Mesenchymal stem cell (in vitro differentiated cells and primary cell): ENCODE measurements around the gene GCHFR.

Experiments used
- DNase-seq: peaks from one replicate; pipeline ENCODE4 v3.0.0-alpha.2; 2013
- H2AFZ ChIP-seq: one replicate; pipeline ENCODE4 v1.6.1; 2013; ENCODE audit warnings: low read depth, mild to moderate bottlenecking, control low read depth, inconsistent platforms, low read length, moderate library complexity
- H2AK5ac ChIP-seq: 2 replicates; pipeline ENCODE4 v1.6.1; 2013; ENCODE audit warnings: low read length, moderate library complexity, mild to moderate bottlenecking, inconsistent platforms; ENCODE audit not compliant: severe bottlenecking
- H2BK120ac ChIP-seq: one replicate; pipeline ENCODE4 v1.6.1; 2013; ENCODE audit warnings: low read depth, mild to moderate bottlenecking, inconsistent platforms, low read length, moderate library complexity
- H2BK12ac ChIP-seq, 2 experiments: one replicate each; pipeline ENCODE4 v1.6.1; 2013; ENCODE audit warnings: inconsistent platforms in 2 of 2, low read length in 2 of 2, mild to moderate bottlenecking in 2 of 2, moderate library complexity in 2 of 2, control low read depth in 1 of 2
- H2BK15ac ChIP-seq: one replicate; pipeline ENCODE4 v1.6.1; 2013; ENCODE audit warnings: mild to moderate bottlenecking, low read depth, inconsistent platforms; ENCODE audit not compliant: poor library complexity, severe bottlenecking
- H2BK5ac ChIP-seq: 2 replicates; pipeline ENCODE4 v1.6.1; 2013; ENCODE audit warnings: low read depth, mild to moderate bottlenecking, low read length, control low read depth, inconsistent platforms; ENCODE audit not compliant: poor library complexity, severe bottlenecking
- H3K14ac ChIP-seq, 2 experiments: one replicate each; pipeline ENCODE4 v1.6.1; 2013; ENCODE audit warnings: inconsistent platforms in 2 of 2, low read length in 2 of 2, control low read depth in 1 of 2, mild to moderate bottlenecking in 1 of 2, moderate library complexity in 1 of 2
- H3K18ac ChIP-seq, 2 experiments: one replicate each; pipeline ENCODE4 v1.6.1; 2013; ENCODE audit warnings: inconsistent platforms in 2 of 2, low read length in 2 of 2, control low read depth in 1 of 2, low read depth in 1 of 2, mild to moderate bottlenecking in 1 of 2
- H3K23ac ChIP-seq, 2 experiments: one replicate each; pipeline ENCODE4 v1.6.1; 2013; ENCODE audit warnings: inconsistent platforms in 2 of 2, low read length in 2 of 2, mild to moderate bottlenecking in 2 of 2, moderate library complexity in 2 of 2, control low read depth in 1 of 2
- H3K27ac ChIP-seq: 2 replicates; pipeline ENCODE4 v1.5.1; 2013; ENCODE audit warnings: mild to moderate bottlenecking, moderate library complexity, low read length, control low read depth, inconsistent platforms; ENCODE audit not compliant: poor library complexity, severe bottlenecking
- H3K27me3 ChIP-seq, 2 experiments: 2 replicates each; pipeline versions ENCODE4 v1.6.1 to v1.7.0; 2013; ENCODE audit warnings: low read length in 2 of 2, mild to moderate bottlenecking in 2 of 2, moderate library complexity in 2 of 2, control low read depth in 1 of 2, inconsistent platforms in 1 of 2; ENCODE audit not compliant: control insufficient read depth in 1 of 2, insufficient read depth in 1 of 2
- H3K36me3 ChIP-seq, 2 experiments: 2 replicates each; pipeline versions ENCODE4 v1.6.1 to v1.7.0; 2013; ENCODE audit warnings: low read length in 2 of 2, control low read depth in 1 of 2, inconsistent platforms in 1 of 2, low read depth in 1 of 2, mild to moderate bottlenecking in 1 of 2; ENCODE audit not compliant: insufficient read depth in 2 of 2, control insufficient read depth in 1 of 2
- H3K4ac ChIP-seq, 2 experiments: one replicate each; pipeline ENCODE4 v1.6.1; 2013; ENCODE audit warnings: inconsistent platforms in 2 of 2, low read length in 2 of 2, mild to moderate bottlenecking in 2 of 2, moderate library complexity in 2 of 2, control low read depth in 1 of 2, low read depth in 1 of 2
- H3K4me1 ChIP-seq: 2 replicates; pipeline ENCODE4 v1.6.1; 2013; ENCODE audit warnings: low read depth, low read length, control low read depth; ENCODE audit not compliant: control insufficient read depth, insufficient read depth
- H3K4me2 ChIP-seq: 2 replicates; pipeline ENCODE4 v1.6.1; 2013; ENCODE audit warnings: low read length, mild to moderate bottlenecking, inconsistent platforms; ENCODE audit not compliant: poor library complexity, severe bottlenecking
- H3K4me3 ChIP-seq, 2 experiments: 2 replicates each; pipeline versions ENCODE4 v1.5.1 to v1.7.0; 2013; ENCODE audit warnings: low read length in 2 of 2, mild to moderate bottlenecking in 2 of 2, control low read depth in 1 of 2, low read depth in 1 of 2; ENCODE audit not compliant: insufficient read depth in 1 of 2
- H3K79me1 ChIP-seq: replicated peaks from 2 replicates; pipeline ENCODE4 v1.6.1; 2013; ENCODE audit warnings: mild to moderate bottlenecking, control low read depth, low read length, inconsistent platforms; ENCODE audit not compliant: poor library complexity, severe bottlenecking
- H3K9ac ChIP-seq: 2 replicates; pipeline ENCODE4 v1.7.0; 2013; ENCODE audit warnings: mild to moderate bottlenecking, low read length, moderate library complexity
- H3K9me3 ChIP-seq: 2 replicates; pipeline ENCODE4 v1.7.0; 2013; ENCODE audit warnings: mild to moderate bottlenecking, low read length; ENCODE audit not compliant: control insufficient read depth
- H4K8ac ChIP-seq: one replicate; pipeline ENCODE4 v1.6.1; 2013; ENCODE audit warnings: inconsistent platforms, mild to moderate bottlenecking, low read length, moderate library complexity
- H4K91ac ChIP-seq: one replicate; pipeline ENCODE4 v1.6.1; 2013; ENCODE audit warnings: mild to moderate bottlenecking, low read length, inconsistent platforms
- WGBS: methylation state at CpG from one replicate; pipeline ENCODE4 v1.1.7; 2013; ENCODE audit warnings: mixed read lengths; 5-methylcytosine and 5-hydroxymethylcytosine counted together

Gene GCHFR

DNA sequence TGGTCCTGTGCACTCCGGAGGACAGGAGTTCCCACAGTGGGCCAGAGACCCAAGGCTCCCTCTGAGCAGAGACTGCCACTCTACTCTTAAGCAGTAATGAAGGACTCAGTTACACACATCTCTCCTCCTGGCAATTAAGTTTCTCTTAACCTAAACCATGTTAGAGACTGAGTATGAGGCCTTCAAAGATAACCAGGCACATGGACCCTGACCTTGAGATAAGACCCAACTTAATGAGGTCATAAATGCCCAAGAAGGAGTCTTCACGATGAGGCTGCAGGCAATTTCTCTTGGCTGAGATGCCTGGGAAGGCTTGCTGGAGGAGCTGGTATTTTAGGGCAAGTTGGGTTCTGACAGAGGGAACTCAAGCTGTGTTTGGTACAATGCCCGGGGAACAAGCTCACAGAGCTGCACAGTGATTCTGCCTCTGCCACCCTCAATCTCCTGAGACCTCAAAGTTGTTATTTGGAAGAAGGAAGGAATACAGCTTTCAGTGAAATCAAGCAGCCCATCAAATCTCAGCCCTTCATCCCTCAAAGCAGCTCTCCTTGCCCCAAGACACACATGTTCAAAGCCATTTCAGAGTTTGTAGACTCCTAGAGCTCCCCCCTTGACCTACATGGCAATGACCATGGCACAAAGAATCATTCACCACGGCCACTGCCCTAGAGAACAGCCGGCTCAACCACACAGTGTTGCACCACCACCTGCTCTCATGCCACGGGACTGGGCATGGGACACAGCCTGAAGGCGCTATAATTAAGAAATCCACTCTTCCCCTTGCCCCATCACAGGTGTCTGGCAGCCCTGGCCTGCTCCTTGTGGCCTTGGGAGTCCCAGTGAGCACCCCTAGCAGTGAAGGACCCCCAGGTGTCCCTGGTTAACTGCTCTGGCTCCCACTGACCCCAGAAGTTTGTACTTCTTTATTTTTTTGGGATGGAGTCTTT is 15.9 kb upstream of the GCHFR start:
- Histone ChIP-seq H4K91ac (no peak overlapping the region), H3K14ac (no peak overlapping the region), H3K4ac (no peak overlapping the region), H3K4me3 (no peak overlapping the region), H3K4me1 (peaks cover 5% of the 10 kb centered on the region), H3K9me3 (no peaks in the 10 kb centered on the region), H2BK12ac (no peak overlapping the region), H3K79me1 (peaks cover 38% of the 10 kb centered on the region), H3K27ac (no peak overlapping the region), H3K36me3 (peaks cover 44 to 59% of the 10 kb centered on the region in 2 experiments), H4K8ac (no peak overlapping the region), H2AK5ac (no peak overlapping the region), H3K23ac (no peak overlapping the region), H2AFZ (no peak overlapping the region), H2BK15ac (no peak overlapping the region), H3K4me2 (no peak overlapping the region), H3K27me3 (no peaks in the 10 kb centered on the region), H2BK120ac (no peak overlapping the region), H3K18ac (no peak overlapping the region), H2BK5ac (no peak overlapping the region), H3K9ac (no peak overlapping the region)
- DNase-seq, result no peak
- WGBS, result 81% methylated on average over 6 of the region's 7 CpGs

DNA sequence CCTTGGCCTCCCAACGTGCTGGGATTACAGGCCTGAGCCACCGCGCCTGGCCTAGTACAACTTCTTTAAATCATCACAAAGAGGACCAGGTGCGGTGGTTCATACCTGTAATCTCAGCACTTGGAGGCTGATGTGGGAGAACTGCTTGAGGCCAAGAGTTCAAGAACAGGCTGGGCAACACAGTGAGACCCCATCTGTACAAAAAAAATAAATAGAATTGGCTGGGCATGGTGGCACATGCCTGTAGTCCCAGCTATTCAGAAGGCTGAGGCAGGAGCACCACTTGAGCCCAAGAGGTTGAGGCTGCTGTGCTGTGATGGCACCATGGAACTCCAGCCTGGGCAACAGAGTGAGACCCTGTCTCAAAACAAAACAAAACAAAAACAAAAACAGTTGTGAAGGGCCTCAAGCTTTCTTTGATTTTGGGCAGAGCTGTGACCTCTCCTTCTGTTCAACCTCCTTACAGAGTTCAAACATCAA is 14.7 kb upstream of the GCHFR start:
- Histone ChIP-seq H2BK15ac (no peak overlapping the region), H3K36me3 (peaks cover 35 to 52% of the 10 kb centered on the region in 2 experiments), H3K27me3 (no peaks in the 10 kb centered on the region), H3K4ac (no peak overlapping the region), H3K4me1 (peaks cover 3% of the 10 kb centered on the region), H3K9ac (no peak overlapping the region), H4K8ac (no peak overlapping the region), H3K27ac (no peak overlapping the region), H2AK5ac (no peak overlapping the region), H3K4me3 (no peak overlapping the region), H2AFZ (no peak overlapping the region), H2BK5ac (no peak overlapping the region), H3K18ac (no peak overlapping the region), H4K91ac (no peak overlapping the region), H3K9me3 (no peaks in the 10 kb centered on the region), H3K79me1 (peaks cover 36% of the 10 kb centered on the region), H2BK12ac (no peak overlapping the region), H3K14ac (no peak overlapping the region), H3K4me2 (no peak overlapping the region), H3K23ac (no peak overlapping the region), H2BK120ac (no peak overlapping the region)
- DNase-seq, result no peak
- WGBS, result 96% methylated on average over 4 of the region's 4 CpGs

DNA sequence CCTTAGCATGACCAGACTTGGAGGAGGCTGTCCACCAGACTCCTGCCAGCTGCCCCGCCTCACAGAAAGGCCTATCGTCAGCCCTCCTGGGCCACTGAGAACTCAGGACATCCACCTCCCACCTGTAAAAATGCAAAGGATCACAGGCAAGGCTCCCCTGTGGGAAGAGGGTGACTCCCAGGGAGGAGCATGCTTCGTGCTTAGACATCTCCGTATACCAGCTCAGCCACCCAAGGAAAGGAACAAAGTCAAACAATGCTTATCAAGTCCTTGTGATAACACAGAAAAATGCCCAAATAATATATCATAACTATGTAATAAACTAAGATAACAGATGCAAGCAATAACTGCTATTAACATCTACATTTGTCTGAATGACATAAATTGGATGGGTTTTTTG is 13.0 kb upstream of the GCHFR start:
- no peaks in the 10 kb centered on the region for H3K9me3 ChIP-seq
- H3K4me1 ChIP-seq, result peaks cover 6% of the 10 kb centered on the region
- no peak overlapping the region for H2BK120ac ChIP-seq
- peaks cover 29 to 47% of the 10 kb centered on the region in 2 experiments for H3K36me3 ChIP-seq
- no peak overlapping the region for H3K4me3 ChIP-seq
- no peak overlapping the region for H3K4ac ChIP-seq
- H2BK5ac ChIP-seq, result no peak overlapping the region
- no peak overlapping the region for H2AFZ ChIP-seq
- H4K8ac ChIP-seq, result no peak overlapping the region
- peaks cover 34% of the 10 kb centered on the region for H3K79me1 ChIP-seq
- no peak overlapping the region for H2BK15ac ChIP-seq
- DNase-seq, result no peak
- no peak overlapping the region for H3K9ac ChIP-seq
- no peak overlapping the region for H3K23ac ChIP-seq
- H2AK5ac ChIP-seq, result no peak overlapping the region
- no peak overlapping the region for H4K91ac ChIP-seq
- WGBS, result 97% methylated on average over 4 of the region's 4 CpGs
- no peak overlapping the region for H3K27ac ChIP-seq
- H3K14ac ChIP-seq, result no peak overlapping the region
- H3K18ac ChIP-seq, result no peak overlapping the region
- H3K27me3 ChIP-seq, result no peaks in the 10 kb centered on the region
- no peak overlapping the region for H3K4me2 ChIP-seq
- no peak overlapping the region for H2BK12ac ChIP-seq

- no peak overlapping the region for H2AK5ac ChIP-seq
- H3K23ac ChIP-seq, result peak overlapping the region in 1 of 2 experiments; percentile 32
- H3K79me1 ChIP-seq, result peaks cover 33% of the 10 kb centered on the region
- H4K8ac ChIP-seq, result no peak overlapping the region
- H3K18ac ChIP-seq, result no peak overlapping the region
- H2BK120ac ChIP-seq, result no peak overlapping the region
- WGBS, result 98% methylated on average over 10 of the region's 12 CpGs
- H3K14ac ChIP-seq, result no peak overlapping the region
- no peak overlapping the region for H3K4me2 ChIP-seq
- no peak overlapping the region for H2BK5ac ChIP-seq
- no peak overlapping the region for H2BK15ac ChIP-seq
- no peak overlapping the region for H2AFZ ChIP-seq
- H3K27me3 ChIP-seq, result no peaks in the 10 kb centered on the region
- H3K4ac ChIP-seq, result no peak overlapping the region
- H4K91ac ChIP-seq, result no peak overlapping the region
- H3K4me1 ChIP-seq, result peaks cover 6% of the 10 kb centered on the region
- no peak overlapping the region for H3K9ac ChIP-seq
- H3K27ac ChIP-seq, result no peak overlapping the region
- H3K36me3 ChIP-seq, result peaks cover 29 to 47% of the 10 kb centered on the region in 2 experiments
- H2BK12ac ChIP-seq, result no peak overlapping the region
- no peak for DNase-seq
- no peak overlapping the region for H3K4me3 ChIP-seq
- H3K9me3 ChIP-seq, result no peaks in the 10 kb centered on the region
Observed at GRCh38 chr15:40751745-40752144, 12.1 kb upstream of the GCHFR start.
